H1 (cell line): ENCODE measurements around the gene YIF1B. TPM values are rescaled to one million over a fixed set of nuclear protein-coding genes. Genes with fewer than 3 reads are reported as not detected.

ENCODE experiments used
- CTCF ChIA-PET: fragments of 300-600 bp; sonication (Branson Sonifier 250); formaldehyde crosslinking; loops from one replicate; lab custom pipeline; 2021; ENCODE audit not compliant: partially characterized antibody; lab: Charles Lee
- POLR2A ChIA-PET: fragments of 300-600 bp; sonication (Branson Sonifier 250); formaldehyde crosslinking; loops from one replicate; lab custom pipeline; 2021; ENCODE audit warnings: inconsistent platforms; ENCODE audit not compliant: partially characterized antibody; lab: Charles Lee
- DNase-seq, 2 experiments: peaks; one replicate each; pipeline versions ENCODE4 v3.0.0 to v3.0.0-alpha.2; 2010 to 2022; ENCODE audit warnings: low spot score in 2 of 2, low read depth in 1 of 2, mixed read lengths in 1 of 2
- FAIRE-seq: peaks from 2 replicates; lab custom pipeline; 2011; peaks lifted over from hg19 to GRCh38; lab: Jason Lieb, UNC
- H2AFZ ChIP-seq: 2 replicates; pipeline ENCODE4 v1.8.1; 2012; ENCODE audit warnings: low read length, inconsistent platforms
- H2AK5ac ChIP-seq: 2 replicates; pipeline ENCODE4 v1.6.1; 2013; ENCODE audit warnings: low read depth, low read length
- H2BK120ac ChIP-seq: replicated peaks from 2 replicates; pipeline ENCODE3; 2013; ENCODE audit warnings: low read depth, low read length, inconsistent platforms
- H2BK12ac ChIP-seq: 2 replicates; pipeline ENCODE4 v1.6.1; 2013; ENCODE audit warnings: low read depth, low read length
- H2BK15ac ChIP-seq: 2 replicates; pipeline ENCODE4 v1.6.1; 2013; ENCODE audit warnings: low read length
- H2BK20ac ChIP-seq: 2 replicates; pipeline ENCODE4 v1.6.1; 2013; ENCODE audit warnings: low read length
- H2BK5ac ChIP-seq: 2 replicates; pipeline ENCODE4 v1.6.1; 2013; ENCODE audit warnings: low read depth, low read length
- H3K14ac ChIP-seq: 2 replicates; pipeline ENCODE4 v1.6.1; 2013; ENCODE audit warnings: inconsistent platforms; ENCODE audit not compliant: insufficient read length
- H3K18ac ChIP-seq: 2 replicates; pipeline ENCODE4 v1.6.1; 2013; ENCODE audit warnings: low read length; ENCODE audit errors: extremely low read depth
- H3K23ac ChIP-seq: 2 replicates; pipeline ENCODE4 v1.6.1; 2013; ENCODE audit warnings: inconsistent platforms; ENCODE audit not compliant: insufficient read length
- H3K23me2 ChIP-seq: 2 replicates; pipeline ENCODE4 v1.6.1; 2013; ENCODE audit warnings: low read depth, low read length
- H3K27ac ChIP-seq: 2 replicates; pipeline ENCODE4 v1.6.1; 2011; ENCODE audit warnings: low read depth, low read length, inconsistent platforms
- H3K27me3 ChIP-seq, 4 experiments: replicated peaks in 1 of 4; 1 replicate in 1 of 4; 2 replicates in 3 of 4; pipeline versions ENCODE4 v1.6.1 to v1.8.1; 2011 to 2013; ENCODE audit warnings: low read length in 3 of 4, mild to moderate bottlenecking in 3 of 4, inconsistent platforms in 2 of 4, mixed read lengths in 2 of 4, moderate library complexity in 1 of 4; ENCODE audit not compliant: control insufficient read depth in 3 of 4, insufficient read depth in 3 of 4; ENCODE audit errors: extremely low read depth in 1 of 4
- H3K36me3 ChIP-seq, 4 experiments: 2 replicates each; pipeline versions ENCODE4 v1.6.1 to v1.8.1; 2011 to 2013; ENCODE audit warnings: mild to moderate bottlenecking in 4 of 4, low read length in 3 of 4, moderate library complexity in 2 of 4, control low read depth in 1 of 4, inconsistent platforms in 1 of 4; ENCODE audit not compliant: insufficient read depth in 4 of 4, control insufficient read depth in 2 of 4
- H3K4ac ChIP-seq: replicated peaks from 2 replicates; pipeline ENCODE3; 2013; ENCODE audit warnings: low read length, low read depth, mixed read lengths, inconsistent platforms; ENCODE audit not compliant: insufficient read length
- H3K4me1 ChIP-seq, 4 experiments: replicated peaks in 1 of 4; 1 replicate in 1 of 4; 2 replicates in 3 of 4; pipeline versions ENCODE4 v1.6.1 to v1.8.1; 2011 to 2013; ENCODE audit warnings: low read length in 3 of 4, inconsistent platforms in 2 of 4, mixed read lengths in 1 of 4; ENCODE audit not compliant: insufficient read depth in 4 of 4, control insufficient read depth in 3 of 4
- H3K4me2 ChIP-seq, 2 experiments: 2 replicates each; pipeline versions ENCODE4 v1.6.1 to v1.8.1; 2011 to 2013; ENCODE audit warnings: low read depth in 2 of 2, low read length in 2 of 2, control low read depth in 1 of 2, inconsistent platforms in 1 of 2, mild to moderate bottlenecking in 1 of 2; ENCODE audit not compliant: insufficient read depth in 1 of 2
- H3K4me3 ChIP-seq, 4 experiments: fragments of 200-600, 300-600 bp in 1 of 4; sonication (generic), shearing (Covaris generic), sonication (Bioruptor Twin) in 1 of 4; 2 replicates each; pipeline versions ENCODE4 v1.5.1 to v1.8.1; 2011 to 2016; ENCODE audit warnings: low read length in 4 of 4, low read depth in 3 of 4, control low read depth in 2 of 4, inconsistent platforms in 2 of 4, mild to moderate bottlenecking in 2 of 4, mixed read lengths in 1 of 4, moderate library complexity in 1 of 4; ENCODE audit not compliant: insufficient read depth in 2 of 4; ENCODE audit errors: extremely low read depth in 1 of 4
- H3K56ac ChIP-seq: replicated peaks from 2 replicates; pipeline ENCODE3; 2013; ENCODE audit warnings: low read depth, mild to moderate bottlenecking, mixed read lengths, low read length, inconsistent platforms; ENCODE audit not compliant: insufficient read length
- H3K79me1 ChIP-seq: 2 replicates; pipeline ENCODE4 v1.6.1; 2013; ENCODE audit warnings: low read depth, low read length, control low read depth
- H3K79me2 ChIP-seq, 2 experiments: 2 replicates each; pipeline versions ENCODE4 v1.6.1 to v1.8.1; 2012 to 2013; ENCODE audit warnings: low read length in 2 of 2, mild to moderate bottlenecking in 2 of 2, inconsistent platforms in 1 of 2; ENCODE audit not compliant: insufficient read depth in 2 of 2, control insufficient read depth in 1 of 2
- H3K9ac ChIP-seq, 4 experiments: replicated peaks in 1 of 4; 1 replicate in 1 of 4; 2 replicates in 3 of 4; pipeline versions ENCODE4 v1.6.1 to v1.8.1; 2011 to 2013; ENCODE audit warnings: low read depth in 3 of 4, low read length in 3 of 4, control low read depth in 2 of 4, mild to moderate bottlenecking in 2 of 4, moderate library complexity in 2 of 4, inconsistent platforms in 1 of 4; ENCODE audit errors: extremely low read depth in 1 of 4
- H3K9me3 ChIP-seq, 2 experiments: 2 replicates each; pipeline versions ENCODE4 v1.6.1 to v1.8.1; 2012 to 2013; ENCODE audit warnings: mild to moderate bottlenecking in 2 of 2, moderate library complexity in 2 of 2, control low read depth in 1 of 2, inconsistent platforms in 1 of 2, low read depth in 1 of 2, low read length in 1 of 2, mixed read lengths in 1 of 2; ENCODE audit not compliant: insufficient read depth in 2 of 2
- H4K20me1 ChIP-seq, 2 experiments: replicated peaks in 1 of 2; 2 replicates each; pipeline versions ENCODE3 to v1.8.1; 2011 to 2013; ENCODE audit warnings: inconsistent platforms in 2 of 2, low read length in 2 of 2, mild to moderate bottlenecking in 1 of 2; ENCODE audit not compliant: insufficient read depth in 2 of 2, control insufficient read depth in 1 of 2
- H4K5ac ChIP-seq: 2 replicates; pipeline ENCODE4 v1.6.1; 2013; ENCODE audit warnings: low read length, low read depth, mixed read lengths, inconsistent platforms; ENCODE audit not compliant: insufficient read length
- H4K8ac ChIP-seq: 2 replicates; pipeline ENCODE4 v1.8.0; 2013; ENCODE audit warnings: mild to moderate bottlenecking, moderate library complexity, low read length, inconsistent platforms; ENCODE audit not compliant: insufficient read depth; ENCODE audit errors: extremely low read depth
- H4K91ac ChIP-seq: replicated peaks from 2 replicates; pipeline ENCODE3; 2013; ENCODE audit warnings: low read length, mixed read lengths, inconsistent platforms; ENCODE audit not compliant: insufficient read length
- ATF2 ChIP-seq: IDR thresholded peaks from 2 replicates; pipeline ENCODE4 v1.6.1; 2012; ENCODE audit warnings: low read length, inconsistent platforms
- BCL11A ChIP-seq, 2 experiments: IDR thresholded peaks; one replicate each; pipeline ENCODE4 v1.6.1; 2011; ENCODE audit warnings: low read depth in 2 of 2, low read length in 2 of 2, mild to moderate bottlenecking in 2 of 2
- BRCA1 ChIP-seq: IDR thresholded peaks from 2 replicates; pipeline ENCODE4 v1.6.1; 2012; ENCODE audit warnings: low read depth, low read length, improper control_type of control experiment
- CEBPB ChIP-seq: IDR thresholded peaks from 2 replicates; pipeline ENCODE4 v1.6.1; 2012; ENCODE audit warnings: low read depth, low read length
- CREB1 ChIP-seq: IDR thresholded peaks from 2 replicates; pipeline ENCODE4 v1.6.1; 2012; ENCODE audit warnings: inconsistent platforms
- JUN ChIP-seq: IDR thresholded peaks from 2 replicates; pipeline ENCODE4 v1.6.1; 2011; ENCODE audit warnings: low read depth, mild to moderate bottlenecking, improper control_type of control experiment, low read length
- KDM1A ChIP-seq: fragments of 200-600, 300-600 bp; sonication (generic); IDR thresholded peaks from 2 replicates; pipeline ENCODE4 v1.7.1; 2016; ENCODE audit warnings: mild to moderate bottlenecking, low read length, borderline replicate concordance
- MAFK ChIP-seq: IDR thresholded peaks from 2 replicates; pipeline ENCODE4 v1.6.1; 2012; ENCODE audit warnings: low read depth, mild to moderate bottlenecking, improper control_type of control experiment, low read length
- PHF8 ChIP-seq: fragments of 200-600 bp; sonication (generic); conservative IDR thresholded peaks from 2 replicates; pipeline ENCODE4 v1.7.1; 2012; ENCODE audit warnings: low read depth, mild to moderate bottlenecking, inconsistent platforms, low read length, moderate library complexity
- SRF ChIP-seq: IDR thresholded peaks from 2 replicates; pipeline ENCODE4 v1.6.1; 2011; ENCODE audit warnings: mild to moderate bottlenecking, low read depth, low read length, moderate library complexity
- TAF7 ChIP-seq: optimal IDR thresholded peaks from 2 replicates; pipeline ENCODE3; 2011; ENCODE audit warnings: low read depth, mild to moderate bottlenecking, inconsistent platforms, low read length, moderate library complexity, borderline replicate concordance
- USF2 ChIP-seq: IDR thresholded peaks from 2 replicates; pipeline ENCODE4 v1.6.1; 2011; ENCODE audit warnings: low read length, improper control_type of control experiment
- WGBS, 2 experiments: shearing (Covaris generic) in 1 of 2; methylation state at CpG; one replicate each; pipeline versions ENCODE4 v1.1.6 to v1.1.7; 2013 to 2015; ENCODE audit warnings: low lambda C conversion rate in 2 of 2, mixed read lengths in 2 of 2, inconsistent platforms in 1 of 2, low coverage in 1 of 2, missing lambda C conversion rate in 1 of 2; ENCODE audit not compliant: insufficient replicate concordance in 2 of 2, insufficient coverage in 1 of 2, insufficient read length in 1 of 2; ENCODE audit errors: extremely low coverage in 1 of 2, missing lambda C conversion rate in 1 of 2; 5-methylcytosine and 5-hydroxymethylcytosine counted together
- polyA plus RNA-seq, 7 experiments: library from polyadenylated mRNA; depleted of rRNA in 3 of 7; stranded (reverse) in 5 of 7; unstranded in 2 of 7; fragments of >200 nt in 5 of 7; fragments of 200-250 nt in 2 of 7; gene quantifications; 1 replicate in 5 of 7; 2 replicates in 1 of 7; 4 replicates in 1 of 7; pipeline versions ENCODE4 v1.2.1 to v1.2.3, GENCODE V29; 2011 to 2013; ENCODE audit warnings: missing spikeins in 2 of 7, mixed read lengths in 2 of 7
- total RNA-seq: library from RNA; stranded (reverse); fragmentation: NEBNext Ultra II Directional; extraction: Animal tissue kit (Norgen Biotek cat#: 25700); gene quantifications from 2 replicates; pipeline ENCODE4 v1.2.1, GENCODE V29; 2021

YIF1B gene
- total and polyA plus RNA-seq, 2 of the 8 experiments (the other 6 are each of a cell fraction or from before 2014, with no cell fraction given): 89.6 to 305 TPM

GRCh38 chr19:38284422-38284821 is 31.3 kb downstream of the YIF1B start:
- POLR2A ChIA-PET: interaction anchor here (1.4 to 2.5 kb wide), 3 partner anchors 9 to 19 kb away, joined by 3 to 10 read pairs (median 10); partner anchors contain the start of gene SPINT2
- H2AFZ ChIP-seq: no peak overlapping the region
- no peak for TF ChIP-seq BRCA1
- no peak for TF ChIP-seq CEBPB
- no peak for TF ChIP-seq TAF7
- no peak for TF ChIP-seq ATF2
- no peak for TF ChIP-seq BCL11A (IDR thresholded peaks at IDR 0.05; ENCODE audit: low read depth in 2 of 2, low read length in 2 of 2)
- TF ChIP-seq PHF8: no peak
- TF ChIP-seq CREB1: no peak
- TF ChIP-seq KDM1A: no peak
- TF ChIP-seq SRF: no peak
- TF ChIP-seq JUN: no peak
- TF ChIP-seq USF2: no peak
- no peak for TF ChIP-seq MAFK

More at GRCh38 chr19:38284422-38284821, 31.3 kb downstream of the YIF1B start:
- H2BK20ac ChIP-seq: no peak overlapping the region
- peaks cover 17 to 30% of the 10 kb centered on the region in 2 experiments for H4K20me1 ChIP-seq
- peaks cover 8 to 42% (median 20%) of the 10 kb centered on the region in 4 experiments for H3K36me3 ChIP-seq
- CTCF ChIA-PET: interaction anchor here (1.2 to 2.3 kb wide), 5 partner anchors 11 to 41 kb away, joined by 4 to 10 read pairs (median 5); partner anchors contain the start of gene C19orf33
- H3K27me3 ChIP-seq: no peaks in the 10 kb centered on the region
- FAIRE-seq (no peak), DNase-seq (no peak)
- H3K23me2 ChIP-seq: no peaks in the 10 kb centered on the region
- no peak overlapping the region for H3K23ac ChIP-seq
- no peak overlapping the region for H3K14ac ChIP-seq
- 91% methylated on average over 7 of the region's 7 CpGs; no CpG with 5 or more reads in 1 of the 2 experiments for WGBS, 2 experiments
- no peak overlapping the region for H3K4ac ChIP-seq
- H4K8ac ChIP-seq: no peak overlapping the region
- H2AK5ac ChIP-seq: no peak overlapping the region
- H3K79me1 ChIP-seq: peaks cover 20% of the 10 kb centered on the region
- H3K4me3 ChIP-seq: no peak overlapping the region
- H3K56ac ChIP-seq: no peak overlapping the region
- no peak overlapping the region for H4K5ac ChIP-seq
- H2BK15ac ChIP-seq: no peak overlapping the region
- no peak overlapping the region for H3K9ac ChIP-seq
- H3K27ac ChIP-seq: no peak overlapping the region
- no peak overlapping the region for H3K4me2 ChIP-seq
- no peak overlapping the region for H4K91ac ChIP-seq
- H2BK5ac ChIP-seq: no peak overlapping the region
- no peaks in the 10 kb centered on the region for H3K9me3 ChIP-seq
- H2BK12ac ChIP-seq: no peak overlapping the region
- no peak overlapping the region for H2BK120ac ChIP-seq
- peaks cover 3 to 38% of the 10 kb centered on the region in 2 experiments; a peak in 3 of 4 replicates for H3K79me2 ChIP-seq
- H3K4me1 ChIP-seq: no peaks in the 10 kb centered on the region
- H3K18ac ChIP-seq: no peak overlapping the region
